ENCODE data around the gene CFAP299.
"Not testable (repeated sequence)": the region's sequence is repeated elsewhere in the genome, so short reads cannot be mapped to it uniquely, and the experiment has no call there.

The CFAP299 gene

GRCh38 chr4:80717204-80717603, 381.7 kb downstream of the CFAP299 start:
- DNase-seq (ENCODE audit: low spot score), result no peak

DNA sequence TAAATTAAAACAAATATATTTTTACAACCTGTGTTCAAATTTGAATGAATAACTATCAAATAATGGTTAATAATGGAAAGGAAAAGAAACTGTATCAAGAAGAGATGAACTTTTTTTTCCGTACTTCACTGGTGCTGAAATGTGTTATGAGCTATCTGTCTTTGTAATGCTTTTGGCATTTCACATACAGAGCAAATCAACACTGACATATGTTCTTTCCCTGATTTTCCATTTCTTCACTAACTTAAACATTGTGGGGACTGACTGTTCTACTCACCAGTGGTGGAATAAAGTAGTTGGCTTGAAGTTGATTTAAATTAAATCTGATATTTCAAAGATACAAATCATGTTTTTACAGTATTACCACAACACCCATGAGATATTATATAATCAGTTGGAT, 390.9 kb downstream of the CFAP299 start:
- DNase-seq (ENCODE audit: low spot score), result no peak

- DNase-seq (ENCODE audit: low spot score), result no peak
These were observed 394.6 kb downstream of the CFAP299 start for GRCh38 chr4:80730158-80730557.

DNA sequence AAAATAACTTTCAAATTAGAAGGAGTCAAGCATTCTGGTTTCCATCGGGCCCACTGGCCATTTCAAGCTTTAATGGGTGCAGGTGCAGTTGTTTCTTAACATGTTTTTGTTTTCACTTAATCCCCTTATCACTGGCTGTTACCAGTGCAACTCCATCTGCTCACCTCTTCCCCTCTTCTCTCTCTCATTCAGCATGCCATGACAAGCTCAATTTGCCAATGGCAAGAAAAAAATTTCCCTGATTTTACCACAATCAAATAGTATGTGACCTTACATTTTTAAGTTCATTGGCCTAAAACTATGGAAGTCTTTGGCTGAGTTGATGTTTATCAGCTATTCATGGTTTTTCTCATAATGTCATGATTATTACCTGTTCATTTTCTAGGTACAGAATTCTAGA, 395.9 kb downstream of the CFAP299 start:
- no peak for DNase-seq (ENCODE audit: low spot score)

GRCh38 chr4:80732010-80732409, 396.5 kb downstream of the CFAP299 start:
- DNase-seq (ENCODE audit: low spot score), result no peak

GRCh38 chr4:80740375-80740774, 404.8 kb downstream of the CFAP299 start:
- no peak for DNase-seq (ENCODE audit: low spot score)

DNA sequence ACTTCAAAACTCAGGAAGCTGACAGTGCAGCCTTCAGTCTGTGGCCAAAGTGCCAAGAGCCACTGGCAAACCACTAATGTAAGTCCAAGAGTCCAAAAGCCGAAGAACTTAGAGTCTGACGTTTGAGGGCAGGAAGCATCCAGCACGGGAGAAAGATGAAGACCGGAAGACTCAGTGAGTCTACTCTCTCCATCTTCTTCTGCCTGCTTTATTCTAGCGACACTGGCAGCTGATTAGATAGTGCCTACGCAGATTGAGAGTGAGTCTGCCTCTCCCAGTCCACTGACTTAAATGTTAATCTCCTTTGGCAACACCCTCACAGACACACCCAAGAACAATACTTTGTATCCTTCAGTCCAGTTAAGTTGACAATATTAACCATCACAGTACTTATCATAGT, 414.0 kb downstream of the CFAP299 start:
- DNase-seq (ENCODE audit: low spot score), result not testable (repeated sequence)

DNA sequence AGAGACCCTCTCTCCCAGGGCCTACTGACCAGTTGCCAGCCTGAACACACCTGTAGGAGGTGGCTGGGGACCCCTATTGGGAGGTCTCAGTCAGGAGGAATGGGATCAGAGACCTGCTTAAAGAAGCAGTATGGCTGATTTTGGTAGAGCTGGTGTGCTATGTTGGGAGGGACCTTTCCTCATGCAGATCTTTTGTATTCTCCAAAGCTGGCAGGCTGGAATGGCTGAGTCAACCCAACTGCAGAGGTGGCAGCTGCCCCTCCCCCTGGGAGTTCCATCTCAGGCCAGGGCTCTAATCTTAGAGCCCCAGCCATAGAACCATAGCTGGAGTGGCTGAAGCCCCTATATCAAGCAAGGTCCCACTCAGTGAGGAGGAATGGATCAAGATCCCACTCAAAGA, 415.7 kb downstream of the CFAP299 start:
- DNase-seq (ENCODE audit: low spot score), result no peak

GRCh38 chr4:80767944-80768343, 432.4 kb downstream of the CFAP299 start:
- no peak for DNase-seq (ENCODE audit: low spot score)

- DNase-seq (ENCODE audit: low spot score), result no peak
These were observed 440.6 kb downstream of the CFAP299 start for GRCh38 chr4:80776168-80776567.

DNA sequence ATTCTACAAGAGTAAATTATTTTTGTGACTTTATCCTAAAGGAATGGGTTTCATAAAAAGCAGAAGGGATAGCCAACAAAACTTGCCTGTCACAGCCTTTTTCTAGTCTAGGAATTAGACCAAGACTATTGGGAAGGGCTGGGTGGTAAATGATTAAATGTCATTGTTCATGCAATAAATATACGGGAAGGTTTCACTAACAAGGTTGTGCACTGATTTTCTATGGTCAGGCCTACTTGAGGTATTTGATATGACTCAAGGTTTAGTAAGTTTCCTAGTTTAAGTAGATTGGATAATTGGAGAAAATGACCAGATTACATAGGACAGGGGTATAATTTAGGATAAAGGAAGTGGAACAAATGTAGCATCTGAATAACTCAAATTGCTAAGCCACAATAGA, 445.9 kb downstream of the CFAP299 start:
- no peak for DNase-seq (ENCODE audit: low spot score)

DNA sequence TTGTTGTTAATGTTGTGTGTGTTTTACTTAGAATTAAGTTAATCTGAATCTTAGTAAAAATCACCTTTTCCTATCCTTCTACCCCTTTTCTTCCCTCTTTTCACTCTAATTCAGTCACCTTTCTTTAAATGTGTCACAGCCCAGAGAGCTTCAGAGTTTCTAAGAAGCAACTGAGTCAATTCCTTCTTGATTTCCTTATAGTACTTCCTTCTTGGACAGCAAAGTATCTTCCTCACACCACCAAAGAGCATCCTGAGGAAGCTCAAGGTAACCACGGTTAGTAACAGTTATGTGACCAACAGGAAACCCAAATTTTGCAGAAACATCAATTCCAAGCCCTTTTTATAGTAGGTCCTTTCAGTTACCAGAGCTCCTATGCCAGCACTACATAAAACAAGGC, 451.8 kb downstream of the CFAP299 start:
- DNase-seq (ENCODE audit: low spot score), result no peak

DNA sequence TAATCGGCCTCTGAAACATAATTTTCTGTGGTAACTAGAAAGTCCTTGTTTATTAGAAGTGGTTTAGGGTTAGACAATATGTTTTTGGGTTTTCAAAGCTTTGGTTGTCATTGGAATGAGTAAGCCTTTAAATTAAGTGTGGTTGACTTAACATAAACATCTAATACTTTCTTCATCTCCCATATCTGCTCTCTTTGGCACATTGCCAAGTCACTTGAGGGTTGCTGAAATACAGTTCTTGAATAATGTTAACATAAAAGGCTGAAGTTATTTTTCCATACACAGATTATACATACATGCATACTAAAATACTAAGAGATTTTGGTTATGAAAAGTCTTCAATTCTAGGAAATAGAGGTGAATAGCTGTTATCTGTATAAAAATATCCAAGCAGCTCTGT, 453.3 kb downstream of the CFAP299 start:
- no peak for DNase-seq (ENCODE audit: low spot score)

GRCh38 chr4:80790152-80790551, 454.6 kb downstream of the CFAP299 start:
- no peak for DNase-seq (ENCODE audit: low spot score)

DNA sequence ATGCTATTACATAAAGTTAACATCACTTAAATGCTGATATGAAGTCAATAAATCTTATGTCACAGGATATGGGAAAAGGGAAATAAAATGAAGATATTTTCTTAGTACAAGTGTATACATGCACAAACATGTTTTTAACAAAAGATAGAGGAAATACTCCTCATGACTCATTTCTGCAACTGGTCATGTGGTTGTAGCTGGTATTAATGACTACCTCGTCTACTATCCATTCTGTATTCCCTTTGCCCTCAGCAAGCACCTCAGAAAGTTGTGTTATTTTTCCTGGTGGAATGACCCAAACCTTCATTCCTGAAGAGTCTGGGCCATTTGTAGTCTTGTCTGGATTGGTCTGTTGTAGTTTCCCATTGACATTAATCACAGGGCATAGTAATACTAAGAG, 458.1 kb downstream of the CFAP299 start:
- DNase-seq (ENCODE audit: low spot score), result not testable (repeated sequence)

DNA sequence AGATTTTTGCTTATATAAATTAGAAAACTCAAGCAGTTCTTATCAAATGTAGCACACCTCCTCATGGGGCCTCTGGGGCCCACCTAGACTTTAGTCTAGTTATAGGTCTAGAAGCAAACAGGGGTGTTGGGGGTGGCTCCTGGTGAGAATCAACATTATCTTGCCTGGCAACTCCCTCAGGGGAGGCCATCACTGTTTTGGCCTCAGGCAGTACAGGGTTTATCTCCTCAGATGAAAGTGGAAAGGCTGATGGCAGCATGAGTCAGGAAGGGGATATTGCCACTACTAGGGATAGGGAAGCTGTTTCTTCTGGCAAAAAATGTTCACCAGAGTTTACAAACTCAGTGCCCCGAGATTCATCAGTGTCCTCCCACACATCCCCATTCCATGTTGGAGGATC, 462.6 kb downstream of the CFAP299 start:
- no peak for DNase-seq (ENCODE audit: low spot score)

GRCh38 chr4:80800719-80801118, 465.2 kb downstream of the CFAP299 start:
- not testable (repeated sequence) for DNase-seq (ENCODE audit: low spot score)

GRCh38 chr4:80803337-80803736, 467.8 kb downstream of the CFAP299 start:
- no peak for DNase-seq (ENCODE audit: low spot score)

DNA sequence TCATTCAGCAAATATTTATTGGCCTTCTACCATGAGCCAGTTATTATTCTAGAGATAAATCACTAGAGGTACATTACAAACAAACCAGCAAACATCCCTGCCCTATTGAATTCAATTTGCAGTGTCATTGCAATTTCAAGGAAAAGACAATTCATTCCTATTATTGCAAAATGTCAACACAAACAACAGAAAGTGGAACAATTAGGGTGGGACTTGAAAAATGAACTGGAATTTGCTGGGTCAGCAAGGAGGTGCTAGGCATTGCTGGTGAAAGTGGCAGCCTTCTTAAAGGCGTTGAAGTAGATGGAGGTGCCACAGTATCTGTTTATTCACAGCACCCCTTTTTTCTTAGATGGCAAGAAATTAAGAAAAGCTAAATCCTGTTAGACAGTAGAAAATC, 470.9 kb downstream of the CFAP299 start:
- DNase-seq (ENCODE audit: low spot score), result no peak

DNA sequence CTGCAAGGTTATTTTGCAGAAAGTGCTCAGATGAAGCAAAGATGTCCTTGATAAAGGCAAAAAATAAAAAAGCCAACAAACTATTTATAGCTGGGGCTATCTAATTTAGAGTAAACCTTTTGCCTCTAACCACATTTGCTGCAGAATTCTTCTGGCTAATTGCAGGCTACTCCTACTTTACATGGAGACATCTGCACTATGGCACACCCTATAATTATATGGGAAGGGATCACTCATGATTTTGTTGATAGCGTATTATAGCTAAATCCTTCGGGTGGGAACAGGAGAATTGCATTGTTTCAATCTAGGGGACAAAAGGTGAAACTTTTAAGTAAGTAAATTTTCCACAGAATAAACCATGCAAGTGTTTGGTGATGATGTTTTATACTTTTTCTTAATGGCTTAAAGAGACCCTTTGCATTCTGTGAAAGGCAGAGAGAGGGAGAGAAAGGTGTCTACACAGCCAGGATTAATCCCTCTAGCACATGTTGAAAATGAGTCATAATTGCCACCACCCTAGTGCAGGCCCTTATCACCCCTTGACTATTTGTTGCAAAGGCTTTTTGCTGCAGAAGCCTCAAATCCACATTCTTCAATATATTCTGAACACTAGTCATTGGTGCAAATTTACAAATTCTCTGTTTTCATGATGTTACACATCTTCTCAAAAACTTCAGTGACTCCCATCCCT, 473.7 kb downstream of the CFAP299 start:
- DNase-seq (ENCODE audit: low spot score), result no peak

DNA sequence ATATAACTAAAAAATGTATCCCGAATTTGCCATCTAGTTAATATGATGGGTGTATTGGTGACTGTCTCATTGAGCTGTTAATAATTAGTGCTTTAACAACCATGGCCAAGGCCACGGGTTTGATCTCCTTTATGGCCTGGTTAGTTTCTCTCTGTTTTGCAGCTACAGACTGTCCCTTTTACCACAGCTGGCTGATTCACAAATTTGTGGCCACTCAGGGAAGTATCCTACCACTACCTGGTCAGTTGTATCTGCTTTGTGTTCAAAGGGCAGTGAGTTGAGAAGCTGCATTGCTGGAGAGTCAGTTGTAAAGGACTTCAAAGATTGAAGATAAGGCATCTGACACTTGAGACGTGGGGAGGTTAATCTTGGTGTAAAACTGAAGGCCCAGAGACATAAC, 475.9 kb downstream of the CFAP299 start:
- DNase-seq (ENCODE audit: low spot score), result no peak

GRCh38 chr4:80812145-80812544, 476.6 kb downstream of the CFAP299 start:
- no peak for DNase-seq (ENCODE audit: low spot score)

- no peak for DNase-seq (ENCODE audit: low spot score)
These were observed 478.7 kb downstream of the CFAP299 start for GRCh38 chr4:80814266-80814665.

Measured in cerebellar cortex (tissue), 1 donor.